Amniotic stem cell (primary cell): Measurements from ENCODE around the gene MYZAP.

Source experiments
- DNase-seq: peaks from one replicate; lab custom pipeline; 2025; lab: John Stamatoyannopoulos, UW

The MYZAP gene, protein sequence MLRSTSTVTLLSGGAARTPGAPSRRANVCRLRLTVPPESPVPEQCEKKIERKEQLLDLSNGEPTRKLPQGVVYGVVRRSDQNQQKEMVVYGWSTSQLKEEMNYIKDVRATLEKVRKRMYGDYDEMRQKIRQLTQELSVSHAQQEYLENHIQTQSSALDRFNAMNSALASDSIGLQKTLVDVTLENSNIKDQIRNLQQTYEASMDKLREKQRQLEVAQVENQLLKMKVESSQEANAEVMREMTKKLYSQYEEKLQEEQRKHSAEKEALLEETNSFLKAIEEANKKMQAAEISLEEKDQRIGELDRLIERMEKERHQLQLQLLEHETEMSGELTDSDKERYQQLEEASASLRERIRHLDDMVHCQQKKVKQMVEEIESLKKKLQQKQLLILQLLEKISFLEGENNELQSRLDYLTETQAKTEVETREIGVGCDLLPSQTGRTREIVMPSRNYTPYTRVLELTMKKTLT

DNA sequence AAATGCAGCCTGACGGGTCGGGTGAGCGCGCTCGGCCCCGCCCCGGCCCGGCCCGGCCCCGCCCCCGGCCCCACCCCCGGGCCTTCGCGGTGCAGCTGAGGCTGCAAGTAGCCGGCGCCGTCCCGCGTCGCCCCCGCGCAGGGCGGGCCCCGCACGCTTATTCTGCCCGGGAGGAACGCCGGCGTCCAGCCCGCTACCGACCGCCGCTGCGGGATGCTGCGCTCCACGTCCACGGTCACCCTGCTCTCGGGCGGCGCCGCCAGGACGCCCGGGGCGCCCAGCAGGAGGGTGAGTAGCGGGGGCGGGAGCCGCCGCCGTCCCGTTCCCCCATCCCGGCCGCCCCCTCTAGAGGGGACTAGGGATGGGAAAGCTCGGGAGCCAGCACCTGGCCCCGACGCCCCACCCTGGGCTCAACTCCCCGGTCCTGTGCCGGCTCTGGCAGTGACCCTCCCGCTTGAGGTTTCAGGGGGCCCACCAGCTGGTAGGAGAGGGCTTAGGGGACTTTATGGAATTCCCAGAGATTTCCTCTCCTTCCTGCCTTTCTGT is at the start of gene MYZAP:
Gene MYZAP (plus strand): TSS at position 83 of the 546 bp plus-strand sequence. CDS start 131 bp downstream, at position 214.
- no peak for DNase-seq

DNA sequence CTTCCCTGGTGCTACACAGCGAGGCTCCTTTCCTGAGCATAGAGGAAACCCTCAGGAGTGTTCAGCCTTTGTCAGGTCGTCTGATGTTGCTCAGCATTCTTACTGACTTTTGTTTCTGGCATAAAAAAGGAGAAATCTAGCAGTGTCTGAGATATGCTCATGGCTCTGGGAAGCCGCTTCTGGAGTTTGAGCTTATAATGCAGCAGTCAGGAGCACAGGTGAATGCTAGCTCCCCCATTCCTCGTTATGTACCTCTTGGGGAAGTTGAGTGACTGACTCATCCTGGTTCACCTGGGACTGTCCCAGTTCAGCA is 49.2 kb upstream of the MYZAP start:
- no peak for DNase-seq

DNA sequence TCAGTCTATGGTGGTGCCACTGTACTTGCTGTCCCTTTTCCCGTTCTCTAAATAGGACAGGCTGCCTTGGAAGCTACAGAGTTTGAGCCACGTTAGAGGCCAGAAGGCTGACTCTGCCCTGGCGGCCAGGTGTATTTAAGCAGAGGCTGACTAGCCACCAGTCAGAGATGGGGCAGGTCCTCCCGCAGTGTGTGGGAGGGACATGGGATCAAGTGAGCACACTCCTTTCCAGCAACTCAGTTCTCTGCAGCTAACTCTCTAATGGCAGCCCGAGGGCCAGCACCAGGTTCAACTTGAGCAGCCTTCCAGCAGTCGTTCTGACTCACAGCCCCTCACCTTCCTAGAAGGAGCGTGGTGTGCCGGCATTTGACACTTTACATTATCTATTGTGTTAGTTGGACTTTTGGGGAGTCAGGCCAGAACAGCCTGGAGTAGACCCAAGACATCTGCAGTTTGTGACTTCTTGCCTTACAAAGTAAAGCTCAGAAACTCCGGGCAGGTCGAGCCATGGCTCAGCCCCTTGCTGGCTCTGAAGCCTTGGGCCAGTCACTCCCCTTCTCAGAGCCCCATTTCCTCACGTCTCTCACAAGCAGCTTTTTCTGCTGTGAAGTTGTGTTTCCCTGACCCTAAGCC is 46.7 kb upstream of the MYZAP start:
- DNase-seq: no peak

DNA sequence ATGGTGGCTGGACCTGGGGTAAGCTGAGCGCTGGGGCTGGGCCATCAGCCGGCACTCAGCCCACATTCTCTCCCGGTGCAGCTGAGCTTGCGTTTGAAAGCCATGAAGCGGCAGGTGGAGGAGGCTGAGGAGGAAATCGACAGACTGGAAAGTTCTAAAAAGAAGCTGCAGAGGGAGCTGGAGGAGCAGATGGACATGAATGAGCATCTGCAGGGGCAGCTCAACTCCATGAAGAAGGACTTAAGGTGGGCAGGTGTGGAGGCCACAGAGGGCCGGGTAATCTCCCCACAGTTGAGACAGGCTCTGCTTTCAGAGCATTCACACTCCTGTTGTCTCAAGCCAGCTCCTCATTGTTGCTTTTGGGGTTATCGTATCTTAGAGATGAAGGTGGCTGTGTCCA is 45.7 kb upstream of the MYZAP start:
- DNase-seq: no peak

DNA sequence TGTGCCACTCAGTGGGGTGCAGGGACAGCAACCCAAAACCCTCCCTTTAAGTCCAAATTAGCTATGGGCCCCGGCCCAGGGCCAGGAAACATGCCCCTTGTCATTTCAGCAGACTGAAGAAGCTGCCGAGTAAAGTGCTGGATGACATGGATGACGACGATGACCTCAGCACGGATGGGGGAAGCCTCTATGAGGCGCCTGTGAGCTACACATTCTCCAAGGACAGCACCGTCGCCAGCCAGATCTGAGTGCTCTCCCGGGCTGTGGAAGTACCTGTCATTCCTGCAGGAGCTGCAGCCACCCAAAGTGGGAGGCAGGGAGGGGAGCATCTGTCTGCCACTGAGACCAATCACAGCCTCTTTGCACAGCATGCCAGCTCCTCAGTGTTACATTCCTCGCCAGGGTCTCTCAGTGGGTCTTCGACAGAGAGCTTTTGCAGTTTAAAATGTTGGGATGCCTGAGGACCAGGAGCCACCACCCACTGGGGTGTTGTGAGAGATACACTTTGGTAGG is 44.4 kb upstream of the MYZAP start:
- no peak for DNase-seq

DNA sequence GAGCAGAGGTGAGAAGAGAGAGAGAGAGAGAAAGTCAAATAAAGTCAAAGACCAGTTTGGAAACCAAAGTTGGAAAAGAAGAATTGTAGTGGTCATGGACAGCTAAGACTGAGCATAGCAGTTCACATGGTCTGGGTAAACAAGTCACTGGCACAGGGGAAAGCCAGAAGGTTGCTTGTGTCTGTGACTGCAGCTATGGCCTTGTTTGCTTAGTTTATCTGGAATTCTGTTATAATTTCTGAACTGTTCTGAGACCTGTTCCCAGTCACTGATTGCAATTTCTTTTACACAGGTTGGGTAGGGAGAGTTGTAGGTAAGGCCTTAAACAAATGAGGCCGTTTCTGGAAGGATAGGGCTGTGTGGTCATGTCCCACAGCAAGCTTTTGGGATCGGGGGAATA is 43.4 kb upstream of the MYZAP start:
- DNase-seq: no peak

DNA sequence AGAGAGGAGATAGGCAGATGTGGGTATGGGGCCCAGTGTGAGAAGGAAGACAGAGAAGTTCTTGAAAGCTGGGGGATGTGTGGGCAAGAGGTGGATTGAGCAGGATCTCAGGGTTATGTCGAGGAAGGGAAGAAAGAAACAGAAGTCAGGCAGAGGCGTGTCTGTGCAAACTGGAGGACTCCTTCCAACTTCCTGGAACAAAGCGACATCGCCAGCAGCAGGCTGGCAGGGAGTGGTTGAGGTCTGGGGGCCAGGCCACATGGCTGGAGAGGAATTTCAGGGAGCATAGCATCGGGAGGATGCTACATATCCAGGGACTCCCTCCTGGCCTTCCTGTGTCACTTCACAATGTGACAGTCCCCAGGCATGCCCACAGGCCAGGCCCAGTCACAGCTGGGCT is 42.9 kb upstream of the MYZAP start:
- no peak for DNase-seq

DNA sequence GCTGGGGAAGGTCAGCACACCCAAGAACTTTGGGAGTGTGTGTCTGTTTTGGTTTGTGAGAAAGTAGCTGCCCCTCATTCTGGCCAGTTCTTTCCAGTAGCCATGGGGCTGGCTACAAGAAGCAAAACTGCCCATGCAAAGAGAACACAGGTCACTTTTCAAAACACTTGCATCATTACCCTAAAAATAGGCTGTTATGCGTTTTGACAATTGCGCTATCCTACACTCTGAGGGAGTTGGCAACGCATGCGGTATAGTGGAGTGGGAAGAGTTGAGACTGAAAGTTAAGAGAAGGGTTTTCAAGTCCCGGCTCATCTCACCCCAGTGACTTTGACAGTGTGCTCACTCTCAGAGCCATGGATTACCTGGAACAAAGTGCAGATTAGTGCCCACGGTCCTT is 41.8 kb upstream of the MYZAP start:
- DNase-seq: no peak

DNA sequence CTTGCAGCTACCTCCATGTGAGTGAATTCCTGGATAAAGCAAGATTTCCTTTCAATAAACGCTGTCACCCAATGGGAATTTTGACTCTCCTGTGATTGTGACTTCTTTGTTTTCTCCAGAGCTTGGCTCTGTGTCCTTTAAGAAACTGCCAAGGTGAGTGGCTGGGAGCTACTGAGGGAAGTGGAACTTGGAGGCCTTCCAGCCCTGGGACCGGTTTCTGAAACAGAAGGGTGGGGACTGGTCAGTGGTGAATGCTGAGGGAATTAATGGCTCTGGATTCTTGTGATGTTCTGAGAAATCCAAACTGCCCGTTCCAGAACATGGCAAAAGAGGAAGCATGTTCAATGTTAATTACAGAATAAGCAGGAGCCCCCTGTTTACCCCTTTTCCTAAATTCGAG is 41.1 kb upstream of the MYZAP start:
- DNase-seq: no peak

DNA sequence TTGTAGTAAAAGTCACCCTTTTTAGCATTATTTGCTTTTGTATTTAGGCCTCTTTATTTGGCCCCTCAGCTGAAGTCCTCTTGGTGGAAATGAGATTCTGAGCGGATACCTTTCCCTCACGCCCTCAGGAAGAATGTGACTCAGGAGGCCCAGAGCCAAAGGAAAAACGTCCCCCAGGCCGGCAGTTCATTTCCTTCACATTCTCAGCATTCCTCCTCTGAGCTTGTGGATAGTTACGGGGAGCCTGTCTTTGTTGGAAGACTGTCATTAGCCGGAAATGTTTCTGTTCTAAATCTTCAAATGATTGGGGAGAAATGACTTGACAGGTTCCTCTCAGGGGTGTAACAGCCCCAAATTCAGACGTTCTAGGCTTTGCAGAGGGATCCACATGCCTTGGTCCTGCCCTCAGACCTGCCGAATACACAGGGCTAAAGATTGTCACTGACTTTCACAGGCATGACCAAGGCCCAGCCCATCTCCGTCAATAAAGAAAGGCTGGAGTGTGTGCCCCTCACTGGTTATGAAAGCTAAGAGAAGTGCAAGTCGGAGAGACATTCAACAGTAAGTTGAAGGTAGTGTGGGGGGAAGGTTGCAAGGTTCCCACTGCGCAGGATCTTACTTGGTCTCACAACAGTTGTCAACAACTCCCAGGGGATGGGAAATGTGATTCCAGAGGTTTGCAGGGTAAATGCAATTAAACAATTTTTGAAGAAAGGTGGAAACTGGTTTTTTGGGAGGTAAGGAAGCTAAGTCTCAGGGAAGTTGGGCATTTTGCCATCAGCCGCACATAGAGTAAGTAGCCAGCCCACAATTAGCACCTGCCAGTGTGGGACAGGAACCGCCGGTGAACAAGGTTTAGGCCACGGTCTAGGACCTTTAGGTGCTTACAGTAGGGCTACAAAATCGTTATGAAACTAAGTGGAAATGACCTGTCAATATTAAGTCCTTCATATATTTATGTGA is 39.7 kb upstream of the MYZAP start:
- DNase-seq: no peak

DNA sequence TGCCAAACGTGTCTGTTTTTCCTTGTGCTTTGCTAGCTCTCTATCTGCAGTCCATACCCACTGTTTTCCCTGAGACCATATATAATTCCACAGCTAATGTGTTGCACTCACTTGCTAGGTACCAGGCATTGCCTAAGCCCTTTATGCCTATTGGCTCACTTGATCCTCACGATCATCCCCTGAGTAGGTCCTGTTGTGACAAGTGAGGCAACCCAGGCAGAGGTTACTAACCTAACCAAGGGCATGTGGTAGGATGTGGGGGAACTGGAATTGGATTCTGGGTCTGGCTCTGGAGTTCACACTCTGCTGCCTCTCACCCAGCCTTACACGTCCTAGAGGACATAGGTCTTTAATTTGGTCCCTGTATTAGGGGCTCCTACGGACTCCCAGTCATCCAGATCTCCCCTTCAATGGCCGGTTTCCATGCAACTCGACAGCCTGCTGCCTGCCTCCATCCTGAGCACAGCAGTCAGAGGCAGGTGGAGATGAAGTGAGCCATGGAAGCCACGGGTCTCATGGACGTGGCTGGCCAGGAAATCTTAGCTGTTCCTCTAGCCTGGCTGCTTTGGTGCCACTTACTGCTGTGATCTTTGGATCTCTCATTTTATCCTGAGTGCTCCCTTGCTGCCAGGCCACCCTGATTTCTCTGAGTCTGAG is 38.9 kb upstream of the MYZAP start:
- no peak for DNase-seq

DNA sequence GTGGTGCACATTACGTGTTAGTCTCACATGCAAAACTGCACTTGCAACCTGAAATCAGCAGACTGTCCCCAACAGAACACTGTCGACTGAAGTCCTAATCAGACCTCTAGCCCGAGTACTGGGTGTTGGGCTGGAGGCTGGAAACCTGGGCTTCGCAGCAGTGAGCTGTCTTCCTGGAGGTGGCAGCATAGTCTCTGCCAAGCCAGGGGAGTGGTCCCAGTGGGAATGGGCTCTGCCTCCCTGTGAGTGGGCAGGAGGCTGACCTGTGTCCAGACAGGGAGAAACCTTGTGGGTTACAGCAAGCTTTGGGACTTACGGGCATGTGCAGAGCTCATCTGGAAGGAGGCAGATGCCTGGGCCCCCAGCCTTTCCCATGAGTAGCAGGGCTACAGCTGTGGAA is 38.2 kb upstream of the MYZAP start:
- DNase-seq: no peak

DNA sequence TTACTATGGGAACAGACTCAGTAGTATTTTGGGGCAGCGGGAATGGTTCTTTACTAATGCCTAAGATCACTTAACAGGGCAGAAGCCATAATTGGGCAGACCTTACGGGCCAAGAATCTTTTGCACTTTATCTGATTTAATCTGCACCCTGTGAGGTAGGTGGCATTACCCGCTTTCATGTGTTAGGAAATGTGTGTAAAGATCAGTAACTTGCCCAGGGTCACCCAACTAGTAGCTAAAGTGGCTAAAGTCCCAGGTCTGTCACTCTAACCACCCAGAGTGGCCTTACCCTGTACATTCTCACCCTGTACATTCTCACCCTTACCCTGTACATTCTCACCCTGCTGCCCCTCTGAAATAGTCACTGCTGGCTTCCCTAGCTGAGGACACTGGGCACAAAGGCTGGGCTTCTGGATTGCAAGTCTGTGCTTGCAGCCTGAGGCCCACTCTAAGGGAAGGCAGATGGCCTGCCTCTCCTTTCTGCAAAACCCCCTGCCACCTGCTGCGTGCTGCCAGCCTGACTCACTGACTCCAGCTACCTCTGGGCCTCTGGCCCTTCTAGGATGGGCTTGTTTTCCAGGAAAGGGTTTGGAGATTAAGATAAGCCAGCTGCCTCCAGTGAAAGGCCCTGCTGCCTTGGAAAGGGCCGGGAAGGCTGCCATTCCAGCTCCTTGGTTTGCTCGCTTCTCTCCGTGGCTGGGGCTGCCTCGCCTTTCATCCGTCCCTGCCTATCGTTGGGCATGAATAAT is 37.5 kb upstream of the MYZAP start:
- DNase-seq: no peak

DNA sequence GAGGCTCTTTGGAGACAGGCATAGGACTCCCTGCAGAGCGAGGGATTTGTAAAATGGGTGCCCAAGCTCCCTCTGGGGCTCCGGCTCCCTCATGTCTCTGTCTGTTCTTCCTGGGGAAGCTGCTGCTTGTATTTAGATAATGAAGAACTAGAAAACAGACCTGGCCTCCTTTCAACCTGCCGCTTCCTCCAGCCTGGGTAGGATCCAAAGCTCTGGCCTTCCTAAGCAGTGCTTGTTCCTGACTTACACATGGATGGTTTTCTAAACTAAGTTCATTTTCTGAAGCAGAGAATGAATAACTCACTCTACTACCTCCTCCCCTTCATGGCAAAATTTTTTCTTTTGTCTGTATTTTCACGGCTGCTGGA is 36.9 kb upstream of the MYZAP start:
- no peak for DNase-seq

DNA sequence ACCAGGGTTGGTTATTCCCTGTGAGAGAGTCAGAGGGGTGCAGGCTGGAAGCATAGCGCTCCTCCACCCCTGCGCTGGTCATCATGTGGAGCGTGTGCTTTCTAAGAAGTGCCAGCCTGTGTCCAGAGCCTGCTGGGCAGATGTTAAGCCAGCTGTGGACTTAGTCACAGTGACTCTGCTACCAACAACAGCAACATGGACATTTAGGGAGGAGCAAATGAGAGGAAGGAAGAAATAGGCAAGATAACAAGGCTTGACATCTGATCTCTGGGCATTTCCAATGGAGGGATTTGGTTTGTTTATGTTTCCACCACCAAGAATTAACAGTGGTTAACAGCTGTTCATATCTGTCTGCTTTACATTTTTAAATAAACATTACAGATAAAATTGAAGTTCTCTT is 36.4 kb upstream of the MYZAP start:
- no peak for DNase-seq

DNA sequence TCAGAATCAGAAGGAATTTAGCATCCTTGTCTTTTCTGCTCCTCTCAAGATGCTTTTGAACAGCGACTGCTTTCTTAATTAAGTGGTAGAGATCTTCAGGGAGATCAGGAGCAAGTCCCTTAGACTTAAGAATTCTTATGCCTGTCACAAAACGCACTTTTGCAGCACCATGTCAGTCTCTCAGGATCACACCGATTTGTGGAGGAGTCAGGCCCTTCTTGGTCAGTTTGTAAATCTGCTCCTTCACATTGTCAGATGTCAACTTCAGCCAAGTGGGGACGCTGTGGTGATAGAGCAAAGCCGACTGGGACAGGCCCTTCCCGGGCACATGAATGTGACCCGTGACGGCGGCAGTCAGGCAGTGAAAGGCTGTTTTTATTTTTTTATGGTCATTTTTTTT is 35.7 kb upstream of the MYZAP start:
- DNase-seq: no peak

DNA sequence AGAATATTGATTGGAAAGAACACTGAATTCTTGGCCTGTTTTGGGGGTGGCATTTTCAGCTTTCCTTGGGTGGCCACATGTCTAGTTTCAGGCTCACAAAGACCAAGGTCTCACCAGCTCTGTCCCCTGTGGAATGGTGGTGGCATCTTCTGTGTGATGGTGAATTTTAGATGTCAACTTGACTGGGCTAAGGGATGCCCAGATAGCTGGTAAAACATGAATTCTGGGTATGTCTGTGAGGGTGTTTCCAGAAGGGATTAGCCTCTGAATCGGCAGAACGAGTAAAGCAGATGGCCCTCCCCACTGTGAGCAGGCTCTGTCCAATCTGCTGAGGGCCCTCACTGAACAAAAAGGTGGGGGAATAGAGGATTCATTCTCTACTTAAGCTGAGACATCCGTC is 34.4 kb upstream of the MYZAP start:
- no peak for DNase-seq

DNA sequence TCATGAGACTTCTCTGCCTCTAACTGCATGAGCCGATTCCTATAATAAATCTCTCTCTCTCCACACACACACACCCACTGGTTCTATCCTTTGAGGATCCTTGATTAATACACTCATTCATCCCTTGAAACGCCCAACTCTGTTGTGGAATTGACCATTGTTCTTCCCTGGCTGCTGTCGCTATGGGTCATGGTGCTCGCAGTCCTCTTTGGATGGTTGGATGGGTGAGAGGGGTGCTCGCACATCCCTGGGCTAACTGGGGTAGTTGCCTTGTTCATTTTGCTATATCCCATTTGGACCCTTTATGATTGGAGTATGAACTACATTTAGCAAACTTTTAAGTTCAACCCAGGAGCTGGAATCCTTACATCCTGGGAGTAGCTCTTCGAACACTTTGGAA is 33.9 kb upstream of the MYZAP start:
- no peak for DNase-seq

DNA sequence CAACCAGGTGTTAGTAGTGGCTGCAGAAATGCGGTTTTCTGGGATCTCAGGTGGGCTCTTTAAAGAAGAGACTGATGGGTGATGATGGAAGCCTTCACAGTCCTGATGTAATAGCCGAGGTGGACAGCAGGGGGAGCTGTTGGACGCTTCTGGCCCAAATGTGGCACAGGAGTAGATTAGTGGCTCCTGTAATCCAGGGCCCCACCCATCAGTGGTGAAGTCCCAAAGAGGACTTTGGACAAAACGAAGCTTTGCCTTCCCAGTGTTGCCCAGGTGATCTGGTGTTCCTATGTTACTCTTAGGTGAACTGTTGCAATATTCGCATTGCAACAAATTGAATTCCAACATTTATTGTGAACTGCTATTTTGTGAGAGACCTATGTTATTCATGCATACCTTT is 31.8 kb upstream of the MYZAP start:
- no peak for DNase-seq

DNA sequence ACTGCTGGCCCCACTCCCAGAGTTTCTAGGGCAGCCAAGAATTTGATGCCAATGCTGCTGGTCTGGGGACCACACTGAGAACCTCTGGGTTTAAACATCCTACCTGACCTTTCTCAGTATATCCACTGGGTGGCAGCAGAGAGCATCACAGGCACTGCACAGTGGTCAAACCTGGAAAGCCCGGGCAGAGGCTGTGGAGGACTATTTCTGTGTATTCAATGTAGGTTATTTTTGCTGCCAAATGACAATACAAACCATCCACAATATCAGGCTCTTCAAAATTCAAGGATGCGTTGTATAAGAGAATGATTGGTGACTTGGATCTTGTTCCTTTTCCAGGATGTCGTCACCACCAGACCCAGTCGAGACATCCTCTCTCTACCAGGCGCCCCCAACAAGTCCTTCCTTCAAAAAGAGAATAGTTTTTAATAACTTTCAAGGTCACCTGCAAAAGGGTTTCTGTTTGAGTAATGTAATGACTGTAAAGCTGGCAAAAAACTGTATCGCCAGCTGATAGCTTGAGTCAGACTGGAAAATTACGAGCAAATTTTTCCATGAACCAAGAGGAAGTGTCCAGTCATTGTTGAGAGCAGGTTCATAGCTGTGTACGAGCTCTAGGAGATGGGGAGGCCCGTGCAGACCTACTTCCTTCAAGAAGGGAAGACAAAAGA is 30.5 kb upstream of the MYZAP start:
- DNase-seq: peak; percentile 29
